H54 (cell line): ENCODE results near the gene HNRNPK.

ENCODE experiments used
- DNase-seq: peaks from one replicate; pipeline ENCODE4 v3.0.0; 2011; ENCODE audit warnings: low spot score, mixed read lengths; ENCODE audit not compliant: insufficient read length
- FAIRE-seq: peaks from 3 replicates; lab custom pipeline; 2011; peaks lifted over from hg19 to GRCh38; lab: Jason Lieb, UNC
- POLR2A ChIP-seq: IDR thresholded peaks from 2 replicates; pipeline ENCODE4 v1.6.1; 2011; ENCODE audit warnings: low read depth, mild to moderate bottlenecking, low read length

Gene HNRNPK

GRCh38 chr9:83986765-83987401, 6.9 kb upstream of the HNRNPK start:
- no peak for DNase-seq
- TF ChIP-seq POLR2A: no peak
- peak; percentile 62 for FAIRE-seq

GRCh38 chr9:83986195-83986594, 6.2 kb upstream of the HNRNPK start:
- TF ChIP-seq POLR2A: no peak
- FAIRE-seq (peak; percentile 48), DNase-seq (no peak)

- DNase-seq: no peak
- peak; percentile 93 for FAIRE-seq
- no peak; the same call in 1 of the 2 replicates for TF ChIP-seq POLR2A
Observed at GRCh38 chr9:83981126-83981871, 1.3 kb upstream of the HNRNPK start.

- DNase-seq: peak; percentile 91
- FAIRE-seq: peak; percentile 93
- peak; percentile 71 for TF ChIP-seq POLR2A
Observed at GRCh38 chr9:83980395-83981125, 545 bp upstream of the HNRNPK start, which contains the start of gene RMI1. Gene RMI1, plus strand, starts transcription at chr9:83980805. Its CDS starts 20,182 bp downstream, at chr9:84000987.

GRCh38 chr9:83978992-83979811, 813 bp downstream of the HNRNPK start:
- FAIRE-seq (peak; percentile 74), DNase-seq (peak; percentile 49)
- TF ChIP-seq POLR2A: no peak; the same call in 1 of the 2 replicates

- no peak for TF ChIP-seq POLR2A
- FAIRE-seq (no peak), DNase-seq (no peak)
Observed at GRCh38 chr9:83977196-83977595, 2.8 kb downstream of the HNRNPK start.

GRCh38 chr9:83976372-83976771, 3.6 kb downstream of the HNRNPK start:
- no peak for FAIRE-seq
- DNase-seq: no peak
- TF ChIP-seq POLR2A: no peak

- DNase-seq (no peak), FAIRE-seq (no peak)
- TF ChIP-seq POLR2A: no peak
Observed at GRCh38 chr9:83975300-83975699, 4.7 kb downstream of the HNRNPK start.

- no peak for FAIRE-seq
- TF ChIP-seq POLR2A: no peak
- DNase-seq: no peak
Observed at GRCh38 chr9:83972286-83972685, 7.7 kb downstream of the HNRNPK start.

GRCh38 chr9:83971485-83971884, 8.5 kb downstream of the HNRNPK start:
- FAIRE-seq: peak; percentile 69
- TF ChIP-seq POLR2A: no peak
- no peak for DNase-seq

GRCh38 chr9:83969602-83970001, 10.4 kb downstream of the HNRNPK start:
- no peak for DNase-seq
- peak; percentile 67 for FAIRE-seq
- TF ChIP-seq POLR2A: no peak

GRCh38 chr9:83967073-83967472, 12.9 kb downstream of the HNRNPK start:
- FAIRE-seq: no peak
- no peak for DNase-seq
- no peak for TF ChIP-seq POLR2A

GRCh38 chr9:83966209-83966582, 13.8 kb downstream of the HNRNPK start:
- no peak for FAIRE-seq
- no peak for TF ChIP-seq POLR2A

More at GRCh38 chr9:83966209-83966582, 13.8 kb downstream of the HNRNPK start:
- DNase-seq: no peak
